DND-41 (cell line): ENCODE results near the gene JCAD.

Experiments
- ATAC-seq: fragments of 200-7000 bp; cut with Tn5 transposase; 3 replicates; pipeline ENCODE4 v1.9.1; 2021; ENCODE audit warnings: low read depth; ENCODE audit not compliant: insufficient read depth
- DNase-seq: peaks from one replicate; pipeline ENCODE4 v3.0.0-alpha.2; 2020
- H2AFZ ChIP-seq: 2 replicates; pipeline ENCODE4 v1.6.0; 2012; ENCODE audit warnings: low read depth, low read length
- H3K27ac ChIP-seq: 2 replicates; pipeline ENCODE4 v1.5.1; 2012; ENCODE audit warnings: low read length, inconsistent platforms
- H3K27me3 ChIP-seq: fragments of 200-600 bp; sonication (generic); 2 replicates; pipeline ENCODE4 v1.6.0; 2012; ENCODE audit warnings: low read length, mild to moderate bottlenecking, inconsistent platforms; ENCODE audit not compliant: insufficient read depth, poor library complexity
- H3K36me3 ChIP-seq: 2 replicates; pipeline ENCODE4 v1.5.1; 2012; ENCODE audit warnings: low read length, inconsistent platforms; ENCODE audit not compliant: insufficient read depth
- H3K4me1 ChIP-seq: 2 replicates; pipeline ENCODE4 v1.5.1; 2012; ENCODE audit warnings: mild to moderate bottlenecking, low read length; ENCODE audit not compliant: insufficient read depth
- H3K4me2 ChIP-seq: 2 replicates; pipeline ENCODE4 v1.6.0; 2012; ENCODE audit warnings: mild to moderate bottlenecking, moderate library complexity, low read length, inconsistent platforms; ENCODE audit not compliant: insufficient read depth
- H3K4me3 ChIP-seq, 2 experiments: fragments of 200-600 bp in 1 of 2; shearing (Covaris generic) in 1 of 2; 2 replicates each; pipeline ENCODE4 v1.5.1; 2012 to 2016; ENCODE audit warnings: inconsistent platforms in 2 of 2, low read length in 2 of 2, mild to moderate bottlenecking in 2 of 2, low read depth in 1 of 2, moderate library complexity in 1 of 2
- H3K79me2 ChIP-seq: 2 replicates; pipeline ENCODE4 v1.6.0; 2012; ENCODE audit warnings: low read length, inconsistent platforms; ENCODE audit not compliant: insufficient read depth
- H3K9ac ChIP-seq: 2 replicates; pipeline ENCODE4 v1.6.0; 2012; ENCODE audit warnings: low read depth, mild to moderate bottlenecking, inconsistent platforms, low read length, moderate library complexity
- H3K9me3 ChIP-seq: 2 replicates; pipeline ENCODE4 v1.5.1; 2012; ENCODE audit warnings: low read length, moderate library complexity, mild to moderate bottlenecking, inconsistent platforms; ENCODE audit not compliant: insufficient read depth, severe bottlenecking
- H4K20me1 ChIP-seq: 2 replicates; pipeline ENCODE4 v1.6.0; 2012; ENCODE audit warnings: low read length; ENCODE audit not compliant: insufficient read depth
- EZH2 ChIP-seq: IDR thresholded peaks from 3 replicates; pipeline ENCODE4 v1.6.1; 2012; ENCODE audit warnings: borderline replicate concordance, low read depth, mild to moderate bottlenecking, moderate library complexity, low read length, inconsistent platforms; ENCODE audit not compliant: severe bottlenecking
- TF ChIP-seq, protein P1 (sequence below): IDR thresholded peaks from 2 replicates; pipeline ENCODE4 v1.5.1; 2012; ENCODE audit warnings: borderline replicate concordance, low read length, moderate library complexity, mild to moderate bottlenecking; ENCODE audit not compliant: poor library complexity, severe bottlenecking; ENCODE audit errors: extremely low read depth

JCAD gene

DNA sequence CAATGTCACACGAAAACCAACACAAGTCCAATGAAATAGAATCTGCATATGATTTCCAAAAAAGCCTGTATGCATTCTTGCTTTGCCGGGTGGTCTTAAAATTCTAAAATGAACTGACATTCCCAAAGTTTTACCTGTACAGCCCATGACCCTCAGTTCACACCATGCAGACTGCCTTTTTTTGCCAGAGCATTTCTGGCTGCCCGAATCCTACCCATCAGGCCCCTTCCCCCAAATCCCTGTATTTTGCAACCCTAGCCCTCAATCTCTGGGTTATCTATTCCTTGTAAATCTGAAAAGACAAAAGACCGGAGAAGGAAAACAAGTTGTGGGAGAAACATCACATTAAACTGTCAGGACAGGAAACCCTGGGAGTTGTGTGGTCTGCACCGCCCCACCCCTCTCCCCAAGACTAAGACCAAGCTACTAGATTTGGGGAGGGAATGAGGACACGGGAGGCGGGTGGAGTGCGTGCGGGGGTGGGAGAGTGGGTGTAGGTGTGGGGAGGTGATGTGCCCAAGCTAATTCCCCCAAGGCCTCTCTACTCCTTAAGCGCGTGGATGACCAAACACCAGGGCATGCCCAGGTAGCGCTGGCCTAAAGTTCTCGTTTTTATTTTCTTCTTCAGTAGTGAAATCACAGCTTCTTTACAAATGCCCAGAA, 1.4 kb downstream of the JCAD start:
- Histone ChIP-seq H3K27ac (no peak overlapping the region), H3K9ac (no peak overlapping the region), H3K4me3 (no peak overlapping the region)

DNA sequence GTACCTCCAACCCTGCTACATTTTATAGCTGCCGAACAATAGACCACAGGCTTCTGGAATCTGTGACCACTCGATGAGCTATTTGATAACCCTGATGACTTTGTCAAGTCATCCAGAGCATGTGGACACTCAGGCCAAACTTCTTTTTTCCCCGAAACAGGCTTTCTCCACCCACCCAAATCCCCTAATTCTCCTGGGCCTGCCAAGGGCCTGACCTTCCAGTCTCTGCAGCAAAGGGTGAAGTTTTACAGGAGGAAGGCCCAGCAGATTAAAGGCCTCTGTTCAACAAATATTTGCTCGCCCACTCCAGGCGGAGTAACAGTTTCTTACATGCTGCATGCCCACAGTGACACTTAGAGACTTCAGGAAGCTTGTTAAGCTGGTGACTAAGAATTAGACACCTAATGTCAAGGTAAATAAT, 2.0 kb downstream of the JCAD start:
- Histone ChIP-seq H3K9ac (no peak overlapping the region), H3K27ac (no peak overlapping the region), H3K79me2 (no peaks in the 10 kb centered on the region), H3K27me3 (no peaks in the 10 kb centered on the region), H3K4me3 (no peak overlapping the region), H4K20me1 (no peaks in the 10 kb centered on the region), H3K36me3 (no peaks in the 10 kb centered on the region), H3K4me1 (no peaks in the 10 kb centered on the region), H3K9me3 (no peaks in the 10 kb centered on the region), H3K4me2 (no peak overlapping the region), H2AFZ (no peak overlapping the region)
- TF ChIP-seq, protein P1, sequence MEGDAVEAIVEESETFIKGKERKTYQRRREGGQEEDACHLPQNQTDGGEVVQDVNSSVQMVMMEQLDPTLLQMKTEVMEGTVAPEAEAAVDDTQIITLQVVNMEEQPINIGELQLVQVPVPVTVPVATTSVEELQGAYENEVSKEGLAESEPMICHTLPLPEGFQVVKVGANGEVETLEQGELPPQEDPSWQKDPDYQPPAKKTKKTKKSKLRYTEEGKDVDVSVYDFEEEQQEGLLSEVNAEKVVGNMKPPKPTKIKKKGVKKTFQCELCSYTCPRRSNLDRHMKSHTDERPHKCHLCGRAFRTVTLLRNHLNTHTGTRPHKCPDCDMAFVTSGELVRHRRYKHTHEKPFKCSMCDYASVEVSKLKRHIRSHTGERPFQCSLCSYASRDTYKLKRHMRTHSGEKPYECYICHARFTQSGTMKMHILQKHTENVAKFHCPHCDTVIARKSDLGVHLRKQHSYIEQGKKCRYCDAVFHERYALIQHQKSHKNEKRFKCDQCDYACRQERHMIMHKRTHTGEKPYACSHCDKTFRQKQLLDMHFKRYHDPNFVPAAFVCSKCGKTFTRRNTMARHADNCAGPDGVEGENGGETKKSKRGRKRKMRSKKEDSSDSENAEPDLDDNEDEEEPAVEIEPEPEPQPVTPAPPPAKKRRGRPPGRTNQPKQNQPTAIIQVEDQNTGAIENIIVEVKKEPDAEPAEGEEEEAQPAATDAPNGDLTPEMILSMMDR = no peak
- TF ChIP-seq EZH2 = no peak
- DNase-seq (no peak), ATAC-seq (no peak)

More for the DNA sequence above, 1.4 kb downstream of the JCAD start:
- Histone ChIP-seq H3K4me1 (no peaks in the 10 kb centered on the region), H2AFZ (no peak overlapping the region), H3K27me3 (no peaks in the 10 kb centered on the region), H3K4me2 (no peak overlapping the region), H3K79me2 (no peaks in the 10 kb centered on the region), H3K36me3 (no peaks in the 10 kb centered on the region), H3K9me3 (no peaks in the 10 kb centered on the region), H4K20me1 (no peaks in the 10 kb centered on the region)
- DNase-seq (no peak), ATAC-seq (no peak)
- TF ChIP-seq EZH2 = no peak
- TF ChIP-seq, protein P1 = no peak

DNA sequence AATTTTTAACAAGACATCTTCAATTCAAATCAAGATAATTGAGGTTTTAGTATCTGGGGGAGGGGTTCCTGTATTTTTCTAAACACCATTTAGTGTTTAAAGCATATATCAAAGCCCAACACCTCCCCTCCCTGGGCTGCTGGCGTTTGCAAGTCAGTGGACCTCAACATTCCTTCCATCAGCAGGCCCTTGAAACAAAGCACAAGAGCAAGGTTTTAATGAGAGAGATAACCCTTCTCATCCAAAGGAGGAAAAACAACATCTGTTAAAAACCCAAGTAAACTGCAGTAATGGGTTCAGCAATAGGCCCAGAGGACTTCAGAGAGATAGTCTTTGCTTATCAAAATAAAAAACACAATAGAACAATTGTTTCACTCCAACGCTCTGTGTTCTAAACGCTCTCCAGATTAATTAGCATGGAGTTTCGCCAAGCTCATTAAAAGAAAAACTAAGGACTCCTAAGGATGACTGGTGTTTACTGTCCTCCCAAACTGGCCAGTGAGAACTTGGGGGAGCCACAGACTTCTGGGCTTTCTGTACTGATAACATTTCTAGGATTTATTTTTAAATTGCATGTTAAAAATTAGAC, 2.5 kb downstream of the JCAD start:
- Histone ChIP-seq H3K4me1 (no peaks in the 10 kb centered on the region), H3K9ac (no peak overlapping the region), H3K27ac (no peak overlapping the region), H3K4me2 (no peak overlapping the region), H3K27me3 (no peaks in the 10 kb centered on the region), H2AFZ (no peak overlapping the region), H4K20me1 (no peaks in the 10 kb centered on the region), H3K9me3 (no peaks in the 10 kb centered on the region), H3K4me3 (no peak overlapping the region), H3K36me3 (no peaks in the 10 kb centered on the region), H3K79me2 (no peaks in the 10 kb centered on the region)
- TF ChIP-seq, protein P1 = no peak
- ATAC-seq (no peak), DNase-seq (no peak)
